ENCODE results near the gene GNAQ.
"Not testable (repeated sequence)": the region's sequence is repeated elsewhere in the genome, so short reads cannot be mapped to it uniquely, and the experiment has no call there.

GNAQ gene

DNA sequence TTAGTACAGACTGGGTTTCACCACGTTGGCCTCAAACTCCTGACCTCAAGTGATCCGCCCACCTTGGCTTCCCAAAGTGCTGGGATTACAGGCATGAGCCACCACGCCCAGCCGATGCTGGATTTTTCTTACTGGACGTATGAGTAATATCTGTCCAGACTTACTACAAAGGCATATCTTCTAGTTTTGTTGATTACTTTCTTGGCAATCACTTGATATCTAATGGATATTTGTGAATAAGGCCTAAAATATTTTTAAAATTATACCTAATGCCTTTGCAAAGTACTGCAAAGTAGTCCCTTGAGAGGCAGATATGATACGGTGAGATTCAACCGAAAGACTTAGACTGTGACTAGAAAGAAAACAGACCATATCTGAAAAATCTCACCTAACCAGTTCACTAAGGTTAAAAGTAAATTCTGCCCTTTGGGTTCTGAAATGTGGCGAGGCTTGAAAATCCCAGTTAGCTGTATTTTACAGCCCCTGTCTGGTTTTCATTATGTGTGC lies 152.1 kb downstream of the GNAQ start:
- TF ChIP-seq CTCF (IDR thresholded peaks at IDR 0.05): no peak
- H3K27me3 ChIP-seq: no peaks in the 10 kb centered on the region
- H3K4me1 ChIP-seq: peaks cover 5 to 50% (median 30%) of the 10 kb centered on the region in 4 donors
- H3K36me3 ChIP-seq: no peaks in the 10 kb centered on the region
- H3K9me3 ChIP-seq: no peaks in the 10 kb centered on the region
- H3K27ac ChIP-seq: no peak overlapping the region
- H3K4me3 ChIP-seq: no peak overlapping the region
- DNase-seq: no peak
- intact Hi-C loops (cut with DNase I; ENCODE audit: low total_unique reads): no loop called here

GRCh38 chr9:77878793-77879192 lies 152.8 kb downstream of the GNAQ start:
- intact Hi-C loops (cut with DNase I; ENCODE audit: low total_unique reads); H3K4me3 ChIP-seq; H3K36me3 ChIP-seq; H3K27me3 ChIP-seq; H3K27ac ChIP-seq; DNase-seq; H3K9me3 ChIP-seq: not testable (repeated sequence)
- H3K4me1 ChIP-seq: peaks cover under 1 to 43% (median 23%) of the 10 kb centered on the region in 4 donors

DNA sequence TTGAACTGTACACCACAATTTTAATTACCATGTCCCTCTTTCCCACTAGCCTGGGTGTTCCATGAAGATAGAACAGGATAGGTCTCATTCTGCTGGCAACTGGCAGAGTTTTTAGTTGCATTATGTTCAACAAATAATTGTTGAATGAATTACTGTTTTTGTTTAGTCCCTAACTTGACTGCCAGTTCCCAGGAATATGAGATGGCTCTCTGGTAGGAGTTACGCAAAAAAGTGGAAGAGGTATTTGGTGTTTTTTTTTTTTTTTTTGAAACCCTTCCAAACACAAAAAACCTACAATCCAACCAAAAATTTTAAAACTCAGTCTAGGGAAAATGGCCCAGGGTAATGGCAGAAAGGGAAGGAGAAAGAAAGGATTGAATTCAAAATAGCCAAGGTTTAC lies 153.6 kb downstream of the GNAQ start:
- H3K9me3 ChIP-seq: no peaks in the 10 kb centered on the region
- peaks cover 0 to 34% (median 16%) of the 10 kb centered on the region in 4 donors for H3K4me1 ChIP-seq
- TF ChIP-seq CTCF (IDR thresholded peaks at IDR 0.05): no peak
- no peaks in the 10 kb centered on the region for H3K27me3 ChIP-seq
- no peak overlapping the region for H3K27ac ChIP-seq
- no peaks in the 10 kb centered on the region for H3K36me3 ChIP-seq
- intact Hi-C loops (cut with DNase I; ENCODE audit: low total_unique reads): no loop called here
- DNase-seq: no peak
- no peak overlapping the region for H3K4me3 ChIP-seq

DNA sequence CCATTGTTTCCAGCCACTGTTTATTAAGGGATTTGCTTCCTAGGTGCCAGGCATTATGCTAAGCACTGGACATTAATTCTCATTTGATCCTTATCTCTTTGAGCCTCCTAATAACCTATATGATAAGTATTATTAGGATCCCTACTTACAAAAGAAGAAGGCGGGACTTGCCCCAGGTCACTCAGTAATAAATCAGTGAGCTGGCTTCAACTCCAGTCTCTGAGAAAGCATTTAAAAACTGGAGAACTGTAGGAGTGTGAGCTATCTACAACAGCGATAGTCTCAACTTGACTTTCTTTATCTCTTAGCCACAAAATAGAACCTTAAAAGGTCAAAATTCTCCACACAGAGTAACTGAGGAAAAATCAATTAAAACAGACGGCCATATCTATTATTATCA lies 155.0 kb downstream of the GNAQ start:
- Histone ChIP-seq H3K9me3 (no peaks in the 10 kb centered on the region), H3K4me3 (no peak overlapping the region), H3K27me3 (no peaks in the 10 kb centered on the region), H3K27ac (no peak overlapping the region), H3K4me1 (peaks cover 0 to 28% (median 14%) of the 10 kb centered on the region in 4 donors), H3K36me3 (no peaks in the 10 kb centered on the region)
- no peak for TF ChIP-seq CTCF (IDR thresholded peaks at IDR 0.05)
- no peak for DNase-seq
- intact Hi-C loops (cut with DNase I; ENCODE audit: low total_unique reads): no loop called here

GRCh38 chr9:77876091-77876490 lies 155.5 kb downstream of the GNAQ start:
- Histone ChIP-seq H3K27me3 (no peaks in the 10 kb centered on the region), H3K36me3 (no peaks in the 10 kb centered on the region), H3K4me3 (no peak overlapping the region), H3K4me1 (peaks cover 0 to 28% (median 14%) of the 10 kb centered on the region in 4 donors), H3K9me3 (no peaks in the 10 kb centered on the region), H3K27ac (no peak overlapping the region)
- no peak for DNase-seq
- intact Hi-C loops (cut with DNase I; ENCODE audit: low total_unique reads): no loop called here
- TF ChIP-seq CTCF (IDR thresholded peaks at IDR 0.05): no peak

DNA sequence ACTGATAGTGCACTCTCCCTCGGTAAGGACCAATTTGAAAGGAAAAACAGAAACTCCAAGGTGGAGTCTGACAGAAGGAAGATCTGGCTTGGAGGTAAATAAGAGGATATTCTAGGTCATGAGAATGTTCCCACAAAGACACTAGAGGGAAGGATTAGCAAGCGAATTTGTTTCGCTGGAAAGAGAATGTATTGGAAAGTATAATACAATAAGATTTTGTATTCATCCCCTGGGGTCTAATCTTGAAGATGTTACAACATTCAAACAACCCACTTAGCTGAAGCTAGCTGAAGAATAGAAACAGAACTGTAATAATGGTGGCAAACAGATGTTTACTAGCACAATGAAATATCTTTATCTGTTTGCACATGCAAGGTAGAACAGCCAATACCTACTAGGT lies 158.7 kb downstream of the GNAQ start:
- Histone ChIP-seq H3K27ac (no peak overlapping the region), H3K4me1 (peaks cover 0 to 21% (median 14%) of the 10 kb centered on the region in 4 donors), H3K9me3 (no peaks in the 10 kb centered on the region), H3K36me3 (no peaks in the 10 kb centered on the region), H3K27me3 (no peaks in the 10 kb centered on the region), H3K4me3 (no peak overlapping the region)
- intact Hi-C loops (cut with DNase I; ENCODE audit: low total_unique reads): no loop called here
- TF ChIP-seq CTCF (IDR thresholded peaks at IDR 0.05): no peak
- DNase-seq: no peak

All from tibial artery (tissue), 4 donors.